ENCODE data around the gene OR10A3.

Gene OR10A3

GRCh38 chr11:7890417-7891172 lies 50.9 kb downstream of the OR10A3 start:
- no peak for DNase-seq

- DNase-seq = no peak
Measured at GRCh38 chr11:7889985-7890384, 51.5 kb downstream of the OR10A3 start.
